ENCODE data around the gene EEA1.

Gene EEA1

GRCh38 chr12:92743026-92743425 is 186.1 kb downstream of the EEA1 start:
- no peak for DNase-seq

- no peak for DNase-seq
Measured at GRCh38 chr12:92740411-92740810, 188.7 kb downstream of the EEA1 start.

GRCh38 chr12:92739113-92739512 is 190.0 kb downstream of the EEA1 start:
- DNase-seq = no peak

GRCh38 chr12:92737855-92738850 is 190.9 kb downstream of the EEA1 start:
- DNase-seq = no peak

- no peak for DNase-seq
Measured at GRCh38 chr12:92736605-92737004, 192.5 kb downstream of the EEA1 start.

GRCh38 chr12:92735131-92735721 is 193.9 kb downstream of the EEA1 start:
- no peak for DNase-seq

GRCh38 chr12:92733661-92734060 is 195.4 kb downstream of the EEA1 start:
- DNase-seq = no peak

GRCh38 chr12:92733181-92733580 is 195.9 kb downstream of the EEA1 start:
- no peak for DNase-seq

GRCh38 chr12:92732716-92733115 is 196.4 kb downstream of the EEA1 start:
- no peak for DNase-seq

- no peak for DNase-seq
Measured at GRCh38 chr12:92732216-92732615, 196.9 kb downstream of the EEA1 start.

GRCh38 chr12:92730758-92731157 is 198.3 kb downstream of the EEA1 start:
- DNase-seq = no peak

GRCh38 chr12:92729773-92730305 is 199.3 kb downstream of the EEA1 start:
- no peak for DNase-seq

- DNase-seq = no peak
Measured at GRCh38 chr12:92726850-92727249, 202.2 kb downstream of the EEA1 start.

- DNase-seq = no peak
Measured at GRCh38 chr12:92722897-92723296, 206.2 kb downstream of the EEA1 start.

GRCh38 chr12:92721656-92722055 is 207.4 kb downstream of the EEA1 start:
- no peak for DNase-seq

- no peak for DNase-seq
Measured at GRCh38 chr12:92721130-92721529, 208.0 kb downstream of the EEA1 start.

Measured in activated naive CD4-positive, alpha-beta T cell treated with Interleukin-2 at 50 U/mL for 16 hours (primary cell).